Sigmoid colon (tissue), 7 donors: ENCODE results near the gene ATAD5. TPM values are rescaled to one million over a fixed set of nuclear protein-coding genes. Genes with fewer than 3 reads are reported as not detected.

Source experiments
- DNase-seq: peaks from one replicate; pipeline ENCODE4 v3.0.0-alpha.2; 2019
- H3K27ac ChIP-seq, 4 donors: fragments of 200-600 bp; sonication (generic); one replicate each; pipeline ENCODE4 v1.5.1; 2016 to 2019; ENCODE audit warnings: mild to moderate bottlenecking in 1 of 4
- H3K27me3 ChIP-seq, 3 donors: fragments of 200-600 bp; sonication (generic); one replicate each; pipeline ENCODE4 v1.5.1; 2019; ENCODE audit warnings: mild to moderate bottlenecking in 1 of 3
- H3K36me3 ChIP-seq, 4 donors: fragments of 200-600 bp; sonication (generic); one replicate each; pipeline ENCODE4 v1.5.1; 2016 to 2019
- H3K4me1 ChIP-seq, 4 donors: fragments of 200-600 bp; sonication (generic); one replicate each; pipeline ENCODE4 v1.5.1; 2017 to 2019
- H3K4me3 ChIP-seq, 4 donors: fragments of 200-600 bp; sonication (generic); one replicate each; pipeline ENCODE4 v1.5.1; 2017 to 2019; ENCODE audit warnings: mild to moderate bottlenecking in 2 of 4, moderate library complexity in 1 of 4
- H3K9me3 ChIP-seq, 4 donors: fragments of 200-600 bp in 3 of 4; sonication (generic) in 3 of 4; one replicate each; pipeline versions ENCODE4 v1.5.1 to v1.6.1; 2013 to 2019
- EP300 ChIP-seq, 4 donors: sonication (generic); formaldehyde crosslinking; IDR thresholded peaks; one replicate each; pipeline ENCODE4 v1.6.1; 2017; ENCODE audit warnings: antibody characterized with exemption in 4 of 4
- POLR2A ChIP-seq, 2 donors: fragments of 450-650 bp; IDR thresholded peaks; one replicate each; pipeline ENCODE4 v1.6.1; 2016; ENCODE audit warnings: antibody characterized with exemption in 2 of 2, mild to moderate bottlenecking in 2 of 2, moderate library complexity in 2 of 2
- POLR2AphosphoS5 ChIP-seq, 4 donors: sonication (generic); formaldehyde crosslinking; IDR thresholded peaks; one replicate each; pipeline ENCODE4 v1.6.1; 2017; ENCODE audit warnings: antibody characterized with exemption in 4 of 4
- WGBS, 2 donors: extraction: QIAGEN DNeasy Blood & Tissue Kit; methylation state at CpG; one replicate each; pipeline ENCODE4 v1.1.7; 2013; 5-methylcytosine and 5-hydroxymethylcytosine counted together
- intact Hi-C: fragments of 100-400 bp; cut with DNase I; formaldehyde crosslinking; loops from one replicate; pipeline ENCODE4 v1.15.1; 2023
- polyA plus RNA-seq, 3 donors: library from polyadenylated mRNA; stranded (reverse); fragments of 200-250 nt; gene quantifications; one replicate each; pipeline ENCODE4 v1.2.3, GENCODE V29; 2013
- total RNA-seq, 4 donors: library from RNA; depleted of rRNA; stranded (reverse); fragments of >200 nt; gene quantifications; one replicate each; pipeline ENCODE4 v1.1.0, GENCODE V29; 2016
- TF ChIP-seq, protein P1 (sequence below), 4 experiments: fragments of 450-650 bp in 3 of 4; fragments of 200-600 bp in 1 of 4; IDR thresholded peaks; one replicate each; pipeline ENCODE4 v1.5.1; 2016 to 2019; ENCODE audit warnings: antibody characterized with exemption in 4 of 4, mild to moderate bottlenecking in 3 of 4, moderate library complexity in 2 of 4
- donor health status: healthy with polysubstance abuse.
- donor health status: Bipolar disorder and iron deficiency.
- donor health status: healthy.

Gene ATAD5
- total and polyA plus RNA-seq, 7 donors, result 0.46 to 1.7 (median 0.82) TPM

DNA sequence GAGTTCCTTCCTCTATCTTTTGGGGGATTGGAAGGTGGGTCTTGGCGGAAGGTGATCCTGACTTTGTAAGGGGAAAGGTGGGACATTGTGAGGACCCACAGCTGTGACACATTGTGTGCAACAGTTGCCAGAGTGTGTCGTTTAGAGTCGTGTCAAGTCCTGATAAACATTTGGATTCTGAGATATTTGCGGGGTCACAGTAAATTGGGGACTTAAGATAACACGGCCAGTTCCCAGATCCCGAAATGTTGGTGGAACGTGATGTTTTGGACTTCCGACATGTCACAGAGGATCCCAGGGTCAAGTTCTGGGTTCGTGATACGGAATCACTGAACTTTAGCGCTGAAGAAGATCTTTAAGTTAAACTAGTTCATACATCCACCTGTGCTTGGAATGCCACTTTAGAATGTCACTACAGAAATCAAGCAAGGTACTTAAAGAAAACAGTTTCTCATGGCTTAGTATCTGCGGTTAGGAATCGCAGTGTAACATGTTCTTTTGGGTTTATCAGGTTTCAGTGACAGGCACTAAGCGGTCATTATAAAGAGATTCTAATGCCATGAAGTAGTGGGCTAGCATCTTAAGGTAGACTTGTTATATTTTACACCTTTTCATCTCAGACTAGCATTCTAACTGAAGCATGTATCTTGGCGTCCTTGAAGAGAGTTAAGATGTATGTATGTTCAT is 815 bp downstream of the ATAD5 start:
- no peaks in the 10 kb centered on the region for H3K9me3 ChIP-seq
- intact Hi-C loops, result no loop called here
- 2 to 4% methylated on average over 15 of the region's 15 CpGs for WGBS, 2 donors
- no peaks in the 10 kb centered on the region for H3K27me3 ChIP-seq
- peak overlapping the region; percentile 47 to 65 (median 54) for H3K4me3 ChIP-seq
- TF ChIP-seq POLR2A (IDR thresholded peaks at IDR 0.05) (no peak), POLR2AphosphoS5 (IDR thresholded peaks at IDR 0.05) (no peak), EP300 (IDR thresholded peaks at IDR 0.05) (no peak)
- TF ChIP-seq, protein P1, sequence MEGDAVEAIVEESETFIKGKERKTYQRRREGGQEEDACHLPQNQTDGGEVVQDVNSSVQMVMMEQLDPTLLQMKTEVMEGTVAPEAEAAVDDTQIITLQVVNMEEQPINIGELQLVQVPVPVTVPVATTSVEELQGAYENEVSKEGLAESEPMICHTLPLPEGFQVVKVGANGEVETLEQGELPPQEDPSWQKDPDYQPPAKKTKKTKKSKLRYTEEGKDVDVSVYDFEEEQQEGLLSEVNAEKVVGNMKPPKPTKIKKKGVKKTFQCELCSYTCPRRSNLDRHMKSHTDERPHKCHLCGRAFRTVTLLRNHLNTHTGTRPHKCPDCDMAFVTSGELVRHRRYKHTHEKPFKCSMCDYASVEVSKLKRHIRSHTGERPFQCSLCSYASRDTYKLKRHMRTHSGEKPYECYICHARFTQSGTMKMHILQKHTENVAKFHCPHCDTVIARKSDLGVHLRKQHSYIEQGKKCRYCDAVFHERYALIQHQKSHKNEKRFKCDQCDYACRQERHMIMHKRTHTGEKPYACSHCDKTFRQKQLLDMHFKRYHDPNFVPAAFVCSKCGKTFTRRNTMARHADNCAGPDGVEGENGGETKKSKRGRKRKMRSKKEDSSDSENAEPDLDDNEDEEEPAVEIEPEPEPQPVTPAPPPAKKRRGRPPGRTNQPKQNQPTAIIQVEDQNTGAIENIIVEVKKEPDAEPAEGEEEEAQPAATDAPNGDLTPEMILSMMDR (IDR thresholded peaks at IDR 0.05), result no peak
- no peak for DNase-seq
- peak overlapping the region in 1 of 4 donors; percentile 19 for H3K27ac ChIP-seq
- peaks cover 0 to 16% (median 11%) of the 10 kb centered on the region in 4 donors for H3K4me1 ChIP-seq
- H3K36me3 ChIP-seq, result no peaks in the 10 kb centered on the region

DNA sequence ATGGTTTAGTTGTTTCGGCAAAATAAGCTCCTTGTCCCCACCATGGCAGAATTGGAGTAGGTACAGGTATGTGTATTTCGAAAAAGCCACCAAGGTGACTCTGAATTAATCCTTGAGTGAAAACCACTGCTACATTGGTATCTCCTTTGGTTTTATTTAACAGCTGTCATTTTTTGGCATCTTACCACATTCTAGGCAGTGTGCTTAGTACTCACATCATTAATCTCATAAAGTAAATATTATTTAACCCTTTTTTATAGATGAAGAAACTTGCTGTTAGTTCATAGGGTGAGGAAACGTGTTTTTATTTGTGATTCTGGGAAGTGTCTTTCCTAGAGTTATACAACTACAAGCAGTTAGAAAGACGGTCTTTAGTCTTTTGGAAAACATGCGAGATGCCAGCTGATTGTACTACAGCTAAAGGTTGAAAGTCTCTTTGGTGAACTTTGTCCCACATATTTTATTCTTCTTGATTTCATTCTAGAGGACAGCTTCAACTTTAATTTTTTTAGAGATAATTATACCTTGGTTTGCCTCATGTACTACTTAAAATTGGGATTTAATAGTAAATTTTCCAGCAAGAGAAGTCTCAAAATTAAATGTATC is 6.5 kb downstream of the ATAD5 start:
- TF ChIP-seq POLR2A (IDR thresholded peaks at IDR 0.05), result no peak
- TF ChIP-seq, protein P1 (IDR thresholded peaks at IDR 0.05), result no peak
- Histone ChIP-seq H3K9me3 (no peaks in the 10 kb centered on the region), H3K4me1 (no peaks in the 10 kb centered on the region), H3K27me3 (no peaks in the 10 kb centered on the region), H3K4me3 (no peak overlapping the region), H3K27ac (no peak overlapping the region), H3K36me3 (no peaks in the 10 kb centered on the region)
- no peak for DNase-seq
- intact Hi-C loops, result no loop called here
- WGBS, 2 donors, result 81 to 88% methylated on average over 5 of the region's 5 CpGs

DNA sequence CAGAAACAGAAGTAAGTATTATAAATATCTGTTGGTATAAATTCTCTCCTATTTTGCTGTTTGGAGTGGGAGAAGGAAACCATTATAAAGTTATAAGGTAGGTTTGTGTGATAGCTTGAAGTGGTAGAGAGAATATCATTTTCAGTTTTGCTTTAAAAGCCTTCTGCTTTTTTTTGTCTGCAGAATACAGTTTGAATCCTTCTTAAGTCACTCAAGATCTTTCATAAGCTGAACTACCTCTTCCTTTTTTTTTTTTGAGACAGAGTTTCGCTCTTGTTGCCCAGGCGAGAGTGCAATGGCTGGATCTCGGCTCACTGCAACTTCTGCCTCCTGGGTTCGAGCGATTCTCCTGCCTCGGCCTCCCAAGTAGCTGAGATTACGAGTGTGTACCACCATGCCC is 9.0 kb downstream of the ATAD5 start:
- no peak for DNase-seq
- peak overlapping the region in 1 of 4 donors; percentile 21 for H3K27ac ChIP-seq
- no peak overlapping the region for H3K4me3 ChIP-seq
- no peak for TF ChIP-seq EP300 (IDR thresholded peaks at IDR 0.05)
- TF ChIP-seq, protein P1 (IDR thresholded peaks at IDR 0.05), result no peak
- no peak for TF ChIP-seq POLR2AphosphoS5 (IDR thresholded peaks at IDR 0.05)
- no peak for TF ChIP-seq POLR2A (IDR thresholded peaks at IDR 0.05)
- no peaks in the 10 kb centered on the region for H3K9me3 ChIP-seq
- no peaks in the 10 kb centered on the region for H3K4me1 ChIP-seq
- 90 to 98% methylated on average over 7 of the region's 7 CpGs for WGBS, 2 donors
- H3K36me3 ChIP-seq, result no peaks in the 10 kb centered on the region
- intact Hi-C loops, result no loop called here
- no peaks in the 10 kb centered on the region for H3K27me3 ChIP-seq

DNA sequence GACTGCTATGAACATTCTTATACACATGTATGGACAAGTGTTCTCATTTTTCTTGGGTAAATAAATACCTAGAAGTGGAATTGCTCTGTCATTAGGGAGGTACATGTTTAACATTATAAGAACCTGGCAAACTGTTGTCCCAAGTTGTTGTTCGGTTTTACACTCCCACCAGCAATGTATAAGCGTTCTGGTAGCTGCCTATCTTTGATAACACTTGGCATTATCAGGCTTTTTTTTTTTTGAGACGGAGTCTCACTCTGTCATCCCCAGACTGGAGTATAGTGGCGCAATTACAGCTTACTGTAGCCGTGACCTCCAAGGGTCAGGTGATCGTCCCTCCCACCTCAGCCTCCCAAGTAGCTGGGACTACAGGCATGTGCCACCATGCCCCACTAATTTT is 16.3 kb downstream of the ATAD5 start:
- intact Hi-C loops, result no loop called here
- TF ChIP-seq, protein P1 (IDR thresholded peaks at IDR 0.05), result no peak
- TF ChIP-seq POLR2A (IDR thresholded peaks at IDR 0.05) (no peak), POLR2AphosphoS5 (IDR thresholded peaks at IDR 0.05) (no peak), EP300 (IDR thresholded peaks at IDR 0.05) (no peak)

More for the DNA sequence above, 16.3 kb downstream of the ATAD5 start:
- H3K27me3 ChIP-seq, result no peaks in the 10 kb centered on the region
- H3K9me3 ChIP-seq, result no peaks in the 10 kb centered on the region
- no peaks in the 10 kb centered on the region for H3K4me1 ChIP-seq
- no peak overlapping the region for H3K4me3 ChIP-seq
- no peak for DNase-seq
- H3K36me3 ChIP-seq, result peaks cover 0 to 4% (median 0%) of the 10 kb centered on the region in 4 donors
- WGBS, 2 donors, result 92 to 96% methylated on average over 6 of the region's 6 CpGs
- no peak overlapping the region for H3K27ac ChIP-seq
